HG02763 (cell line): ENCODE results near the gene TFAP2E.
"Not testable (repeated sequence)": the region's sequence is repeated elsewhere in the genome, so short reads cannot be mapped to it uniquely, and the experiment has no call there.

Experiments used
- ATAC-seq: cut with Tn5 transposase; IDR thresholded peaks from one replicate; pipeline ENCODE4 v1.9.1; 2021; ENCODE audit warnings: mild to moderate bottlenecking, moderate library complexity; ENCODE audit not compliant: unreplicated experiment

TFAP2E gene

DNA sequence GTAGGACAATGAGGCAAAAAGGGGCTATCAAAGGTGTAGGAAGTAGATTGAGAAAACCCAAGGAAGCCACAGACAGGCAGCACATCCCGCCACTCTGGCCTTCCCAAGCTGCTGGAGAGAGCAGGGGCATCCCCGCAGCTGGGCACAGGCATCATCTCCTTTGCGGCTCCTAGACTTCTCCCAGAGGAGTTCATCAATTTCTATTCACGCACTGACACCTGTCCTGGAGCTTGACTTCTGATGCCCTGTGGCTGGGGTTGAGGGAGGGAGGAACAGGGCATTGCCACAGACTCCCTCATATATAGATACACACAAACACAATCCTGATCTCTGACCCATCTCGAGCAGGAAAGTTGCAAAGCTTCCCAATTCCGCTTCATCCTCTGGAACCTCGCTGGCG, 1.9 kb upstream of the TFAP2E start:
- no peak for ATAC-seq

GRCh38 chr1:35572296-35572695, 818 bp upstream of the TFAP2E start:
- no peak for ATAC-seq

GRCh38 chr1:35574125-35574654, 1.1 kb downstream of the TFAP2E start:
- no peak for ATAC-seq

- no peak for ATAC-seq
Measured at GRCh38 chr1:35574655-35575415, 1.7 kb downstream of the TFAP2E start.

DNA sequence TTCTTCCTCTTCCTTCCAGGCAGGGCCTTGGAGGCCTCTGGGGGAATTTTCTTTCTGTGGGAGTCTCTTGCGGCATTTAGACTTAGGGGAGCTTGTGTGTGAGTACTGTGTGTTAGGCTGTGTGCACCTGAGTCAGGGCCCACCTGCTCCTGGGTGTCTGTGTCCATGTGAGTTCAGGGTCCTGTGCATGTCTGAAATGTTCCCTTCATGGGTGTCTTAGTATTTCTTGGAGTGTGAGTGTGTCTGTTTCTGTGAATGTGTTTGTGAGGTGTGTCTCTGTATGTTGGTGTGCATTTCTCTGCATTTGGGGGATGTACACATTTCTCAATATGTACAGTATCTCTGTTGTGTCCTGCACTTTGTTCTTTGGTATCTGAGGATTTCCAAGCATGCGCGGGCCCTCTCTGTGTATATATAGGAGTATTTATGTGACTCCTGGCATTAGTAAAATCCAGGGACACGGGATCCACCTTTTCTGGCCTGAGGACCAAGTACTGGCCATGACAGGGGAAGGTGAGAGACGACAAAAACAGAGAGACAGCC, 2.4 kb downstream of the TFAP2E start:
- ATAC-seq, result no peak

DNA sequence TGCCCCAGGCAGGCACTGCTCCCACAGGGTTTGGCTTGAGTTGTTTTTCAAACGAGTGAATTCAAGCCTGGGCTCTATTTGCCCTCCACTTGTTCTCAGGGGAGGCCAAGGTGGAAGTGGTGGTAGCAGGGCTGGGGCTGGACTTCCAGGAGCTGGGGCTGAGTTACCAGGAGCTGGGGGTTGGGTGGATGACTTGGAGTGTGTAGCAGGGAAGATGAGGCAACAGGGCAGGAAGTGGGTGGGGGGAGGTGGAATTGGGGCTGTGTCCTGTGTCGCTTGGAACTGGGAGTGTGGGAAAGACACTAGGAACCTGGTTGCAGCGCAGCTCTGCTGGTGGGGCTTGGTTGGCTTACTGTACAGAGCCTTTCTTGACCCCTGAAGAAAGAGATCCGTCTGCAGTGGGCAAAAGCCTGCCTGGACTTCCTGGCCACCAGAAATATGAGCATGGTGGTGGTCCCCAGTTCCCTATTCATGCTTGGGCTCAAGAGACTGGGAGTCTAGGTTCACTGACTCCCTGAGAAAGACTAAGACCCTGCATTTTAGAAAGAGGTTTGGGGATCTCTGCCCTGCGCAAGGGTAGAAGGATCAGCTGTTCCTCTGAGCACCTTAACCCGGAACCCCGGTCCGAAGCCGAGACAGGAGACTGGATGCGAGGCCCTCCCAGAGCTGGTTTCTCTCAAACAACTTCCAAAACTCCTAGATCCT, 3.1 kb downstream of the TFAP2E start:
- no peak for ATAC-seq

DNA sequence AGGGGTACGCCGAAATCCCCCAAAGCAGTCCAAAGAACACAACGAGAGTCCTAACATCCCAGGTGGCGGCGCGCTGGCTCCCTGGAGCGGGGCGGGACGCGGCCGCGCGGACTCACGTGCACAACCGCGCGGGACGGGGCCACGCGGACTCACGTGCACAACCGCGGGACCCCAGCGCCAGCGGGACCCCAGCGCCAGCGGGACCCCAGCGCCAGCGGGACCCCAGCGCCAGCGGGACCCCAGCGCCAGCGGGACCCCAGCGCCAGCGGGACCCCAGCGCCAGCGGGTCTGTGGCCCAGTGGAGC, 3.6 kb downstream of the TFAP2E start:
- not testable (repeated sequence) for ATAC-seq

GRCh38 chr1:35577071-35577998, 4.2 kb downstream of the TFAP2E start:
- peak; percentile 43 for ATAC-seq

GRCh38 chr1:35580949-35581388, 7.9 kb downstream of the TFAP2E start:
- ATAC-seq, result no peak

- not testable (repeated sequence) for ATAC-seq
Measured at GRCh38 chr1:35581621-35582020, 8.5 kb downstream of the TFAP2E start.

DNA sequence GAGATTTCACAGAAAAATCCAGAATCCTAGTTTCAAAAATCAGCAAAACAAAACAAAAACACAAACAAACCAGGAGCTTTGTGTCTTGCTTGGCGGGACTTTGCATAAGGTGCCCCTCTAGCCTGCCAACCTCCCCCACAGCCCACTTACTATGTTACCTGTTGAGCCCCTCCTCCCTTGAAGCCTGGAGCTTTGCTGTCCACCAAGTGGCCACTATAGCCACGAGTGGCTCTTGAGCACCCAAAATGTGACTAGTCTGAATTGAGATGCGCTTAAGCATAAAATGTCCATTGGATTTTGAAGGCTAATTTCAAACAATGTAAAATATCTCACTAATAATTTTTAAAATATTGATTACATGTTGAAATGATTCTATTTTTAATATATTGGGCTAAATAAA, 12.2 kb downstream of the TFAP2E start:
- ATAC-seq, result no peak

GRCh38 chr1:35585805-35586204, 12.7 kb downstream of the TFAP2E start:
- not testable (repeated sequence) for ATAC-seq

DNA sequence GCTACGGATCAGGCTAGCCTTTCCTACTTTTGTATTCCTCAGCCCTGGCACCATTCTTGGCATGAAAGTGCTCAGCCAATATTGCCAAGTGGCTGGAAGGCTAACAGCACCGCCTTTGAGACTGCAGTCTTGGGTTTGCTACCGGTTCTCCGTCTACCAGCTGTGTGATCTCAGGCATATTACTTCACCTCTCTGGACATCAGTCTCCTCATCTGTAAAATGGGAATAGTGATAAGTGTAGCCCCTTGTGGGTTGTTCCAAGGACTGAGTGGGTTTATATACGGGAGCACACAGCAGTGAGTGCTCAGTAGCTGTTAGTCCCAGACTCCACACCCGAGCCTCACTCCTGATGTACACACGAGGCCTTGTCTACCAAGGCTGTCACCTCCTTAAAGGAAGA, 13.7 kb downstream of the TFAP2E start:
- no peak for ATAC-seq

- no peak for ATAC-seq
Measured at GRCh38 chr1:35587736-35588135, 14.6 kb downstream of the TFAP2E start.

DNA sequence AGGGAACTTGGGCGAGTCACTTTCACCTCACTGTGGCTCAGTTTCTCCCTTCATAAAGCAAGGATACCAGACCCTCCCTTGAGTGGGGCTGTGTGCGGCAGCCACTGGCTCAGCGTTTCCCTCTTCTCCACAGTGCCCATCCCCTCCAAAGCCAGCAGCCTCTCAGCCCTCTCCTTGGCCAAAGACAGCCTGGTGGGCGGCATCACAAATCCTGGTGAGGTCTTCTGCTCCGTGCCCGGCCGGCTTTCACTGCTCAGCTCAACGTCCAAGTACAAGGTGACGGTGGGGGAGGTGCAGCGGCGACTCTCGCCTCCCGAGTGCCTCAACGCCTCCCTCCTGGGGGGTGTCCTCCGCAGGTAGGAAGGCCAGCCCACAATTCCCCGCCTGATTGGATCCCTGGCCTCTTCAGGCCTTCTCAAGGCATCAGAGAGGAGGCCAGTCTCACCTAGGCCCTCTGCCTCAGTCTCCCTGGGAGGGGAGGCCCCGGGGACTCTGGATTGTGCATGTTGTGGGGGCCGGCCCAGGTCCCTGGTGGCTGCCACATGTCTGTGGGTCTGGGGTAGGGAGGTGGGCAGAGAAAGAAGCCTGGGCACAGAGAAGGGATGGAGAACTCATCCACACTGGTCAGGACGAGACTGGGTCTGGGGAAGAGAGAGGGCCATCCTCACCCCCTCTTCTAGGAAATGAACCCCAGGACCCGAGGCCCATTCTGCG, 15.2 kb downstream of the TFAP2E start:
- no peak for ATAC-seq

DNA sequence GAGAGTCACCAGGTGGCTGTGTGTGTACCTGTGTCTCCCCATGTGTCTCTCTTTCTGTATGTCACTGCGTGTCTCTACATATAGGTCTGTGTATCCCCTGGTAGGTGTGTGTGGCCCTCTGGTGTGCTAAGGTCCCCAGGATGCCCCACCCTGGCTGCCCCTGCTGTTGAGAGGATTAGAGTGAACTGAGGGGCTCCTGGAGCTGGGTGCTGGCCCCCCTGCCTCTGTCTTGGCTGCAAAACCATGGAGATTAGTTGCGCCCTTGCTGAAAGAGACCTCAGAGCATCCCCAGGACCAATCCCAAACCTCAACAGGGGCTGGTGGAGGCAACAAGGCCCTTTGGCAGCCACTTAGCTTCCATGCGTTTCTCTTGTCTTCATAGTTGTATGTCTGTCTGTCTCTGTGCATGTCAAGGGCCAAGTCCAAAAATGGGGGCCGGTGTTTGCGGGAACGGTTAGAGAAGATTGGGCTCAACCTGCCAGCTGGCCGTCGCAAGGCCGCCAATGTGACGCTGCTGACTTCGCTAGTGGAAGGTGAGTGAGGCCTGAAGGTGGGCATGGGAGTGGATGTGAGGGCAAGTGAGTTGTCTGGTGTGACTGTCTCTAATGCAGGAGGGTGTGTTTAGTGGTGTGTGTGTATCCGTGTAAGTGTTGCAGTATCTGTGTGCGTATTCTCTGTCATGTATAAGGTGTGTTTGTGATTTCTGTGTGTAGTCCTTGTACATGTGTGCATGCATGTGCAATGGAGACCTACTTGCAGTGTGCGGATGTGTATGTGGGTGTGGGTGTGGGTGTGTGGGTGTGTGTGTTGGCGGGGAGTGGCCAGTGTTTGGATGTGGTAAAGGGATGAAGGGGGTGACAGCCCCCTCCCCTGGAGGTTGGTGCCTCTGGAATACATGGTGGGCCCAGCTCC, 16.7 kb downstream of the TFAP2E start:
- ATAC-seq, result no peak

- ATAC-seq, result no peak
Measured at GRCh38 chr1:35590476-35591040, 17.4 kb downstream of the TFAP2E start.

GRCh38 chr1:35591211-35591610, 18.1 kb downstream of the TFAP2E start:
- ATAC-seq, result no peak
